Activated naive CD8-positive, alpha-beta T cell treated with anti-CD3 and anti-CD28 coated beads, Interleukin-2, amount 10 ng/mL, durations not matched to agents 7 days and 5 days (primary cell): ENCODE results near the gene METAP1D. TPM values are rescaled to one million over a fixed set of nuclear protein-coding genes. Genes with fewer than 3 reads are reported as not detected.

Experiments used
- ATAC-seq: fragments of 150-1000 bp; cut with Tn5 transposase; one replicate; pipeline ENCODE4 v1.10.0; 2021; ENCODE audit warnings: low read depth, moderate library complexity
- POLR2A ChIA-PET: fragments of 350-600 bp; sonication (Branson Sonifier 250); formaldehyde crosslinking; loops from one replicate; lab custom pipeline; 2021; ENCODE audit warnings: antibody characterized with exemption; lab: Charles Lee
- DNase-seq: peaks from one replicate; pipeline ENCODE4 v3.0.0; 2021
- H3K27ac Mint-ChIP-seq: one replicate; pipeline ENCODE4 v1.8.0; 2022; ENCODE audit warnings: mild to moderate bottlenecking, mixed read lengths
- H3K27me3 Mint-ChIP-seq: one replicate; pipeline ENCODE4 v1.8.0; 2022; ENCODE audit warnings: mild to moderate bottlenecking, moderate library complexity, mixed read lengths
- H3K36me3 Mint-ChIP-seq: one replicate; pipeline ENCODE4 v1.8.0; 2021; ENCODE audit warnings: mild to moderate bottlenecking, mixed read lengths
- H3K4me1 Mint-ChIP-seq: one replicate; pipeline ENCODE4 v1.8.0; 2021; ENCODE audit warnings: mixed read lengths
- H3K4me3 Mint-ChIP-seq: one replicate; pipeline ENCODE4 v1.8.0; 2022; ENCODE audit warnings: mild to moderate bottlenecking, moderate library complexity, mixed read lengths
- H3K9me3 Mint-ChIP-seq: one replicate; pipeline ENCODE4 v1.8.0; 2021; ENCODE audit warnings: mixed read lengths
- total RNA-seq, 2 experiments: library from RNA; stranded (reverse); gene quantifications; one replicate each; pipeline ENCODE4 v1.2.3, GENCODE V29; 2021

The METAP1D gene
- total RNA-seq, 2 experiments from 2014 or later = 4.5 to 5.6 TPM

- Mint-ChIP-seq H3K9me3 (no peaks in the 10 kb centered on the region), H3K27ac (peak overlapping the region; percentile 81), H3K36me3 (peaks cover 4% of the 10 kb centered on the region), H3K4me1 (peaks cover 34% of the 10 kb centered on the region), H3K27me3 (peaks cover 86% of the 10 kb centered on the region), H3K4me3 (peak overlapping the region; percentile 35)
- ATAC-seq (no peak), DNase-seq (no peak)
- POLR2A ChIA-PET = interaction anchor here (0.6 to 1.1 kb wide), 2 partner anchors 12 to 21 kb away, joined by 3 read pairs; no protein-coding TSS in a partner anchor
Observed at GRCh38 chr2:172081221-172082022, 81.7 kb downstream of the METAP1D start.

- POLR2A ChIA-PET = interaction anchor here (0.9 to 1.7 kb wide), 3 partner anchors 11 to 21 kb away, joined by 3 to 5 read pairs (median 3); partner anchors contain the start of gene DLX2
- peaks cover 40% of the 10 kb centered on the region for H3K4me1 Mint-ChIP-seq
- H3K4me3 Mint-ChIP-seq = peak overlapping the region; percentile 61
- peaks cover 94% of the 10 kb centered on the region for H3K27me3 Mint-ChIP-seq
- H3K9me3 Mint-ChIP-seq = no peaks in the 10 kb centered on the region
- ATAC-seq (no peak), DNase-seq (no peak)
- H3K27ac Mint-ChIP-seq = no peak overlapping the region
- peaks cover 4% of the 10 kb centered on the region for H3K36me3 Mint-ChIP-seq
Observed at GRCh38 chr2:172082105-172082943, 82.6 kb downstream of the METAP1D start.

GRCh38 chr2:172082944-172083627 lies 83.3 kb downstream of the METAP1D start:
- ATAC-seq (no peak), DNase-seq (no peak)
- peaks cover 4% of the 10 kb centered on the region for H3K36me3 Mint-ChIP-seq
- peaks cover 47% of the 10 kb centered on the region for H3K4me1 Mint-ChIP-seq
- no peaks in the 10 kb centered on the region for H3K9me3 Mint-ChIP-seq
- POLR2A ChIA-PET = interaction anchor here (0.9 to 1.7 kb wide), 3 partner anchors 10 to 20 kb away, joined by 3 to 5 read pairs (median 3); partner anchors contain the start of gene DLX2
- peaks cover 98% of the 10 kb centered on the region for H3K27me3 Mint-ChIP-seq
- H3K27ac Mint-ChIP-seq = no peak overlapping the region
- H3K4me3 Mint-ChIP-seq = peak overlapping the region; percentile 84

- DNase-seq (no peak), ATAC-seq (no peak)
- Mint-ChIP-seq H3K4me1 (peaks cover 53% of the 10 kb centered on the region), H3K27ac (peak overlapping the region; percentile 21), H3K36me3 (peaks cover 4% of the 10 kb centered on the region), H3K4me3 (peak overlapping the region; percentile 84), H3K27me3 (peaks cover 98% of the 10 kb centered on the region), H3K9me3 (no peaks in the 10 kb centered on the region)
- POLR2A ChIA-PET = interaction anchor here (1.7 kb wide), 1 partner anchor 12 kb away, joined by 5 read pairs; no protein-coding TSS in a partner anchor
Observed at GRCh38 chr2:172083628-172084394, 84.1 kb downstream of the METAP1D start.

GRCh38 chr2:172084395-172084644 lies 84.6 kb downstream of the METAP1D start:
- H3K27me3 Mint-ChIP-seq = peaks cover 97% of the 10 kb centered on the region
- peak overlapping the region; percentile 84 for H3K4me3 Mint-ChIP-seq
- ATAC-seq (no peak), DNase-seq (peak; percentile 52)
- H3K4me1 Mint-ChIP-seq = peaks cover 53% of the 10 kb centered on the region
- peaks cover 4% of the 10 kb centered on the region for H3K36me3 Mint-ChIP-seq
- POLR2A ChIA-PET = no interaction called here
- H3K27ac Mint-ChIP-seq = peak overlapping the region; percentile 21
- H3K9me3 Mint-ChIP-seq = no peaks in the 10 kb centered on the region

GRCh38 chr2:172084645-172085459 lies 85.1 kb downstream of the METAP1D start:
- Mint-ChIP-seq H3K36me3 (peaks cover 4% of the 10 kb centered on the region), H3K27me3 (peaks cover 98% of the 10 kb centered on the region), H3K4me3 (peak overlapping the region; percentile 84), H3K27ac (no peak overlapping the region), H3K4me1 (peaks cover 53% of the 10 kb centered on the region), H3K9me3 (no peaks in the 10 kb centered on the region)
- peak; percentile 75 for ATAC-seq
- POLR2A ChIA-PET = interaction anchor here (1.2 to 1.3 kb wide), 2 partner anchors 11 to 17 kb away, joined by 3 to 5 read pairs; no protein-coding TSS in a partner anchor
- peak; percentile 74 for DNase-seq

- POLR2A ChIA-PET = interaction anchor here (1.2 to 1.3 kb wide), 2 partner anchors 11 to 16 kb away, joined by 3 to 5 read pairs; no protein-coding TSS in a partner anchor
- Mint-ChIP-seq H3K4me3 (peak within 1 kb of the TSS; percentile 84), H3K4me1 (peaks cover 53% of the 10 kb centered on the region), H3K27me3 (peaks cover 98% of the 10 kb centered on the region), H3K36me3 (peaks cover 2% of the 10 kb centered on the region), H3K9me3 (no peaks in the 10 kb centered on the region), H3K27ac (peak within 1 kb of the TSS; percentile 56)
- peak; percentile 4 for ATAC-seq
- DNase-seq = peak; percentile 47
Observed at GRCh38 chr2:172085460-172086159, 85.9 kb downstream of the METAP1D start, which contains the start of gene DLX1. Gene DLX1 (plus strand): TSS chr2:172085507. CDS start chr2:172085678, 171 bp downstream.

GRCh38 chr2:172086241-172087206 lies 86.8 kb downstream of the METAP1D start:
- Mint-ChIP-seq H3K27me3 (peaks cover 98% of the 10 kb centered on the region), H3K27ac (peak overlapping the region; percentile 56), H3K36me3 (peaks cover 2% of the 10 kb centered on the region), H3K4me1 (peaks cover 50% of the 10 kb centered on the region), H3K9me3 (no peaks in the 10 kb centered on the region), H3K4me3 (peak overlapping the region; percentile 57)
- ATAC-seq (peak; percentile 43), DNase-seq (peak; percentile 73)
- POLR2A ChIA-PET = interaction anchor here (1.2 kb wide), 1 partner anchor 15 kb away, joined by 7 read pairs; no protein-coding TSS in a partner anchor

GRCh38 chr2:172087207-172087779 lies 87.5 kb downstream of the METAP1D start:
- Mint-ChIP-seq H3K9me3 (no peaks in the 10 kb centered on the region), H3K4me3 (peak overlapping the region; percentile 57), H3K36me3 (peaks cover 2% of the 10 kb centered on the region), H3K27ac (peak overlapping the region; percentile 78), H3K27me3 (peaks cover 98% of the 10 kb centered on the region), H3K4me1 (peaks cover 47% of the 10 kb centered on the region)
- no peak for ATAC-seq
- DNase-seq = no peak
- POLR2A ChIA-PET = interaction anchor here (1.2 kb wide), 1 partner anchor 14 kb away, joined by 7 read pairs; no protein-coding TSS in a partner anchor

GRCh38 chr2:172087780-172088244 lies 88.1 kb downstream of the METAP1D start:
- peaks cover 44% of the 10 kb centered on the region for H3K4me1 Mint-ChIP-seq

More at GRCh38 chr2:172087780-172088244, 88.1 kb downstream of the METAP1D start:
- H3K27ac Mint-ChIP-seq = peak overlapping the region; percentile 78
- H3K4me3 Mint-ChIP-seq = peak overlapping the region; percentile 35
- peaks cover 98% of the 10 kb centered on the region for H3K27me3 Mint-ChIP-seq
- no peak for DNase-seq
- H3K9me3 Mint-ChIP-seq = no peaks in the 10 kb centered on the region
- peaks cover 2% of the 10 kb centered on the region for H3K36me3 Mint-ChIP-seq
- no peak for ATAC-seq
- POLR2A ChIA-PET = no interaction called here
